Heart right ventricle (tissue), 16 donors: Measurements from ENCODE around the gene BLMH. TPM values are rescaled to one million over a fixed set of nuclear protein-coding genes. Genes with fewer than 3 reads are reported as not detected.

Experiments used
- ATAC-seq, 8 donors: fragments of 200-7000 bp; cut with Tn5 transposase; one replicate each; pipeline ENCODE4 v1.9.1; 2020; ENCODE audit warnings: mild to moderate bottlenecking in 8 of 8, moderate library complexity in 8 of 8, moderate number of reproducible peaks in 1 of 8
- DNase-seq, 2 donors: peaks; one replicate each; pipeline ENCODE4 v3.0.0-alpha.2; 2020
- H3K27ac ChIP-seq, 10 donors: fragments of 200-600 bp; sonication (generic) in 2 of 10; one replicate each; pipeline versions ENCODE4 v1.5.0 to v1.8.0; 2020 to 2022; ENCODE audit warnings: mild to moderate bottlenecking in 3 of 10
- H3K27me3 ChIP-seq, 7 donors: fragments of 200-600 bp; one replicate each; pipeline ENCODE4 v1.8.0; 2021 to 2022; ENCODE audit warnings: mild to moderate bottlenecking in 2 of 7
- H3K36me3 ChIP-seq, 9 donors: fragments of 200-600 bp; sonication (generic) in 1 of 9; one replicate each; pipeline versions ENCODE4 v1.5.0 to v1.8.0; 2020 to 2022; ENCODE audit warnings: mild to moderate bottlenecking in 2 of 9
- H3K4me1 ChIP-seq, 9 donors: fragments of 200-600 bp; sonication (generic) in 1 of 9; one replicate each; pipeline versions ENCODE4 v1.5.0 to v1.8.0; 2020 to 2022; ENCODE audit warnings: mild to moderate bottlenecking in 4 of 9
- H3K4me3 ChIP-seq, 10 donors: fragments of 200-600 bp; sonication (generic) in 2 of 10; one replicate each; pipeline versions ENCODE4 v1.5.0 to v1.8.0; 2020 to 2022; ENCODE audit warnings: mild to moderate bottlenecking in 7 of 10, moderate library complexity in 2 of 10
- H3K9me3 ChIP-seq, 11 donors: fragments of 200-600 bp in 10 of 11; sonication (generic) in 2 of 11; one replicate each; pipeline versions ENCODE4 v1.5.0 to v1.8.0; 2013 to 2022; ENCODE audit warnings: mild to moderate bottlenecking in 2 of 11, control low read depth in 1 of 11, moderate library complexity in 1 of 11
- WGBS, 2 donors: extraction: QIAGEN DNeasy Blood & Tissue Kit; methylation state at CpG; one replicate each; pipeline ENCODE4 v1.1.7; 2013; ENCODE audit warnings: inconsistent platforms in 1 of 2; 5-methylcytosine and 5-hydroxymethylcytosine counted together
- intact Hi-C, 10 donors: fragments of 100-400 bp; cut with DNase I; formaldehyde crosslinking; loops; one replicate each; pipeline versions ENCODE4 v1.11.1 to v1.14.2; 2022
- polyA plus RNA-seq, 2 donors: library from polyadenylated mRNA; stranded (reverse); fragments of 200-250 nt; gene quantifications; one replicate each; pipeline ENCODE4 v1.2.3, GENCODE V29; 2013
- total RNA-seq, 10 donors: library from RNA; stranded (reverse); fragmentation: NEBNext Ultra II Directional in 3 of 10; extraction: Animal tissue kit (Norgen Biotek cat#: 25700) in 3 of 10; gene quantifications; one replicate each; pipeline versions ENCODE4 v1.2.1 to v1.2.4, GENCODE V29; 2021 to 2023
- TF ChIP-seq, protein P1 (sequence below), 9 donors: fragments of 200-600 bp; sonication (generic) in 2 of 9; IDR thresholded peaks; one replicate each; pipeline versions ENCODE4 v1.5.0 to v1.8.0; 2021 to 2022; ENCODE audit warnings: antibody characterized with exemption in 9 of 9, mild to moderate bottlenecking in 5 of 9, moderate library complexity in 1 of 9
- donor health status: Arrhythmogenic right ventricular cardiomyopathy.
- donor health status: ischemic (EF 13 %, LVEDD 7.1; RV severe dilation, severe dysfunction).
- donor health status: healthy with polysubstance abuse.
- donor health status: DM: no; HTN: yes; CAD: no.
- donor health status: DM: no; HTN: no; CAD: no.
- donor health status: ischemic (EF 25% LVEDD 6.9; RV normal size, moderate dysfunction).
- donor health status: ischemic (EF 25% LVEDD 5.7; RV mildly dilated, moderate dysfunction).
- donor health status: healthy.
- donor health status: DM: yes; HTN: yes; CAD: no.
- donor health status: Ischemic cardiomyopathy.
- donor health status: ischemic (EF 35%, LVEDD 5.7; RV mildly dilated, moderate dysfunction).
- donor health status: nonischemic (EF 11% LVEDD 7.7; RV severe dilation, severe dysfunction).
- donor health status: DM: yes; HTN: yes; CAD: no.
- donor health status: PGD.
- donor health status: ischemic (EF 29% LVEDD 5.4; RV normal size, mild dysfunction).
- donor health status: nonischemic (EF 23%, LVEDD 6.1; RV moderate dilation, normal function).

BLMH gene
- total and polyA plus RNA-seq, 12 donors, result 9.6 to 22.2 (median 15.7) TPM

- DNase-seq (no peak), ATAC-seq (no peak)
- TF ChIP-seq, protein P1, sequence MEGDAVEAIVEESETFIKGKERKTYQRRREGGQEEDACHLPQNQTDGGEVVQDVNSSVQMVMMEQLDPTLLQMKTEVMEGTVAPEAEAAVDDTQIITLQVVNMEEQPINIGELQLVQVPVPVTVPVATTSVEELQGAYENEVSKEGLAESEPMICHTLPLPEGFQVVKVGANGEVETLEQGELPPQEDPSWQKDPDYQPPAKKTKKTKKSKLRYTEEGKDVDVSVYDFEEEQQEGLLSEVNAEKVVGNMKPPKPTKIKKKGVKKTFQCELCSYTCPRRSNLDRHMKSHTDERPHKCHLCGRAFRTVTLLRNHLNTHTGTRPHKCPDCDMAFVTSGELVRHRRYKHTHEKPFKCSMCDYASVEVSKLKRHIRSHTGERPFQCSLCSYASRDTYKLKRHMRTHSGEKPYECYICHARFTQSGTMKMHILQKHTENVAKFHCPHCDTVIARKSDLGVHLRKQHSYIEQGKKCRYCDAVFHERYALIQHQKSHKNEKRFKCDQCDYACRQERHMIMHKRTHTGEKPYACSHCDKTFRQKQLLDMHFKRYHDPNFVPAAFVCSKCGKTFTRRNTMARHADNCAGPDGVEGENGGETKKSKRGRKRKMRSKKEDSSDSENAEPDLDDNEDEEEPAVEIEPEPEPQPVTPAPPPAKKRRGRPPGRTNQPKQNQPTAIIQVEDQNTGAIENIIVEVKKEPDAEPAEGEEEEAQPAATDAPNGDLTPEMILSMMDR (IDR thresholded peaks at IDR 0.05), result no peak
- H3K27ac ChIP-seq, result no peak overlapping the region
- no peak overlapping the region for H3K4me3 ChIP-seq
- intact Hi-C loops, result no loop called here
- H3K36me3 ChIP-seq, result no peaks in the 10 kb centered on the region
- H3K9me3 ChIP-seq, result no peaks in the 10 kb centered on the region
- 92 to 98% methylated on average over 2 of the region's 2 CpGs for WGBS, 2 donors
- H3K4me1 ChIP-seq, result no peaks in the 10 kb centered on the region
- no peaks in the 10 kb centered on the region for H3K27me3 ChIP-seq
Measured at GRCh38 chr17:30310562-30310961, 18.8 kb upstream of the BLMH start.

GRCh38 chr17:30309591-30309990, 17.8 kb upstream of the BLMH start:
- no peak for DNase-seq
- no peaks in the 10 kb centered on the region for H3K4me1 ChIP-seq
- H3K27ac ChIP-seq, result no peak overlapping the region
- no peaks in the 10 kb centered on the region for H3K9me3 ChIP-seq
- peaks cover 0 to 6% (median 0%) of the 10 kb centered on the region in 7 donors for H3K27me3 ChIP-seq
- no peaks in the 10 kb centered on the region for H3K36me3 ChIP-seq
- no peak overlapping the region for H3K4me3 ChIP-seq
- 89 to 90% methylated on average over 6 of the region's 6 CpGs for WGBS, 2 donors
- no peak for ATAC-seq
- intact Hi-C loops, result no loop called here
- TF ChIP-seq, protein P1 (IDR thresholded peaks at IDR 0.05), result no peak

DNA sequence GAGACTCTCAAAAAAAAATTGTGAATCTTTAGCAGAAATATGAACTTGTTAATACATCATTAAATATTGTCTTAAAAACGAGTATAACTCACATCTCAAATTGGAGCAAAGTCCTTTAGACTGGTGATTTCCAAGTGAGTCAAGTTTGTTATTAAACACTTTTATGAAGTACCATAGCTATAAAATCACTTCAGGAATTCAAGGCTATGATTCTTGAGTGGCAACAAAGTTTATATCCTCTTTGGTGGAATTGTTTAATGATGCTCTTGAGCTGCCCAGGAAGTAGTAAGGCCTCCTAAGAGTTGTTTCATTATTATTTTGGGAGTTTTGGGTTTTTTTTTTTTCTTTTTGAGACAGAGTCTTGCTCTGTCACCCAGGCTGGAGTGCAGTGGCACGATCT, 16.7 kb upstream of the BLMH start:
- Histone ChIP-seq H3K27me3 (peaks cover 0 to 6% (median 0%) of the 10 kb centered on the region in 7 donors), H3K9me3 (no peaks in the 10 kb centered on the region), H3K27ac (no peak overlapping the region), H3K36me3 (no peaks in the 10 kb centered on the region), H3K4me1 (no peaks in the 10 kb centered on the region), H3K4me3 (no peak overlapping the region)
- ATAC-seq (no peak), DNase-seq (no peak)
- TF ChIP-seq, protein P1 (IDR thresholded peaks at IDR 0.05), result no peak
- intact Hi-C loops, result no loop called here
- WGBS, 2 donors, result 80 to 90% methylated on average over 2 of the region's 2 CpGs

GRCh38 chr17:30304778-30305177, 13.0 kb upstream of the BLMH start:
- Histone ChIP-seq H3K27me3 (peaks cover 0 to 6% (median 0%) of the 10 kb centered on the region in 7 donors), H3K9me3 (peaks cover 0 to 7% (median 0%) of the 10 kb centered on the region in 11 donors), H3K4me1 (no peaks in the 10 kb centered on the region), H3K4me3 (no peak overlapping the region), H3K27ac (no peak overlapping the region), H3K36me3 (no peaks in the 10 kb centered on the region)
- intact Hi-C loops, result loop anchor here in 1 of 10 donors (5.0 kb wide), 1 partner anchor 33 kb away; no protein-coding TSS in a partner anchor
- TF ChIP-seq, protein P1 (IDR thresholded peaks at IDR 0.05), result no peak
- WGBS, 2 donors, result 74 to 81% methylated on average over 3 of the region's 3 CpGs
- DNase-seq (no peak), ATAC-seq (no peak)
